Measurements from ENCODE around the gene FRMD7. TPM values are rescaled to one million over a fixed set of nuclear protein-coding genes. Genes with fewer than 3 reads are reported as not detected.
A peak's percentile ranks its signal among the peaks of the same experiment; 100 is the strongest.

Gene FRMD7
- total RNA-seq, 1 experiment from 2014 or later: not detected

GRCh38 chrX:132171478-132171877 is 43.7 kb upstream of the FRMD7 start:
- intact Hi-C loops (cut with micrococcal nuclease; ENCODE audit: unreplicated experiment): no loop called here
- DNase-seq (ENCODE audit: low spot score): peak; percentile 6
- H3K4me3 ChIP-seq (ENCODE audit: low read depth, low read length, poor library complexity, severe bottlenecking): no peak overlapping the region
- no peaks in the 10 kb centered on the region for H3K36me3 ChIP-seq (ENCODE audit: insufficient read depth, low read length, poor library complexity, severe bottlenecking)
- no TSS peak for BruUV-seq (replicated peaks)
- no peak for TF ChIP-seq EZH2 (IDR thresholded peaks at IDR 0.05; ENCODE audit: borderline replicate concordance, low read depth, low read length, poor library complexity, severe bottlenecking)
- TF ChIP-seq, protein P1, sequence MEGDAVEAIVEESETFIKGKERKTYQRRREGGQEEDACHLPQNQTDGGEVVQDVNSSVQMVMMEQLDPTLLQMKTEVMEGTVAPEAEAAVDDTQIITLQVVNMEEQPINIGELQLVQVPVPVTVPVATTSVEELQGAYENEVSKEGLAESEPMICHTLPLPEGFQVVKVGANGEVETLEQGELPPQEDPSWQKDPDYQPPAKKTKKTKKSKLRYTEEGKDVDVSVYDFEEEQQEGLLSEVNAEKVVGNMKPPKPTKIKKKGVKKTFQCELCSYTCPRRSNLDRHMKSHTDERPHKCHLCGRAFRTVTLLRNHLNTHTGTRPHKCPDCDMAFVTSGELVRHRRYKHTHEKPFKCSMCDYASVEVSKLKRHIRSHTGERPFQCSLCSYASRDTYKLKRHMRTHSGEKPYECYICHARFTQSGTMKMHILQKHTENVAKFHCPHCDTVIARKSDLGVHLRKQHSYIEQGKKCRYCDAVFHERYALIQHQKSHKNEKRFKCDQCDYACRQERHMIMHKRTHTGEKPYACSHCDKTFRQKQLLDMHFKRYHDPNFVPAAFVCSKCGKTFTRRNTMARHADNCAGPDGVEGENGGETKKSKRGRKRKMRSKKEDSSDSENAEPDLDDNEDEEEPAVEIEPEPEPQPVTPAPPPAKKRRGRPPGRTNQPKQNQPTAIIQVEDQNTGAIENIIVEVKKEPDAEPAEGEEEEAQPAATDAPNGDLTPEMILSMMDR (conservative IDR thresholded peaks at IDR 0.05; ENCODE audit: low read depth, low read length): peak; percentile 25; the same call in 1 of the 2 replicates
- H3K27me3 ChIP-seq (replicated peaks; ENCODE audit: insufficient read depth, low read depth, low read length, poor library complexity): peaks cover 12% of the 10 kb centered on the region
- CTCF ChIA-PET: no interaction called here
- no peak overlapping the region for H3K27ac ChIP-seq (ENCODE audit: low read depth, low read length, poor library complexity, severe bottlenecking)
- no peaks in the 10 kb centered on the region for H3K4me1 ChIP-seq (ENCODE audit: insufficient read depth, low read length, poor library complexity, severe bottlenecking)
- POLR2A ChIA-PET (ENCODE audit: low non-redundant PET): no interaction called here
- H3K9me3 ChIP-seq (ENCODE audit: low read depth, low read length, poor library complexity, severe bottlenecking): no peaks in the 10 kb centered on the region

GRCh38 chrX:132169554-132169953 is 41.7 kb upstream of the FRMD7 start:
- intact Hi-C loops (cut with micrococcal nuclease; ENCODE audit: unreplicated experiment): no loop called here
- no peaks in the 10 kb centered on the region for H3K36me3 ChIP-seq (ENCODE audit: insufficient read depth, low read length, poor library complexity, severe bottlenecking)
- H3K4me3 ChIP-seq (ENCODE audit: low read depth, low read length, poor library complexity, severe bottlenecking): no peak overlapping the region
- CTCF ChIA-PET: no interaction called here
- no peaks in the 10 kb centered on the region for H3K9me3 ChIP-seq (ENCODE audit: low read depth, low read length, poor library complexity, severe bottlenecking)
- H3K4me1 ChIP-seq (ENCODE audit: insufficient read depth, low read length, poor library complexity, severe bottlenecking): no peaks in the 10 kb centered on the region
- no peak overlapping the region for H3K27ac ChIP-seq (ENCODE audit: low read depth, low read length, poor library complexity, severe bottlenecking)
- no peak for TF ChIP-seq EZH2 (IDR thresholded peaks at IDR 0.05; ENCODE audit: borderline replicate concordance, low read depth, low read length, poor library complexity, severe bottlenecking)
- TF ChIP-seq, protein P1 (conservative IDR thresholded peaks at IDR 0.05; ENCODE audit: low read depth, low read length): no peak
- POLR2A ChIA-PET (ENCODE audit: low non-redundant PET): no interaction called here
- no peak for DNase-seq (ENCODE audit: low spot score)
- H3K27me3 ChIP-seq (replicated peaks; ENCODE audit: insufficient read depth, low read depth, low read length, poor library complexity): peaks cover 12% of the 10 kb centered on the region
- no TSS peak for BruUV-seq (replicated peaks)

GRCh38 chrX:132165651-132166050 is 37.8 kb upstream of the FRMD7 start:
- POLR2A ChIA-PET (ENCODE audit: low non-redundant PET): no interaction called here
- no TSS peak for BruUV-seq (replicated peaks)
- Histone ChIP-seq H3K9me3 (ENCODE audit: low read depth, low read length, poor library complexity, severe bottlenecking) (no peaks in the 10 kb centered on the region), H3K4me3 (ENCODE audit: low read depth, low read length, poor library complexity, severe bottlenecking) (no peak overlapping the region), H3K27me3 (replicated peaks; ENCODE audit: insufficient read depth, low read depth, low read length, poor library complexity) (peaks cover 6% of the 10 kb centered on the region), H3K36me3 (ENCODE audit: insufficient read depth, low read length, poor library complexity, severe bottlenecking) (no peaks in the 10 kb centered on the region), H3K4me1 (ENCODE audit: insufficient read depth, low read length, poor library complexity, severe bottlenecking) (no peaks in the 10 kb centered on the region), H3K27ac (ENCODE audit: low read depth, low read length, poor library complexity, severe bottlenecking) (no peak overlapping the region)
- intact Hi-C loops (cut with micrococcal nuclease; ENCODE audit: unreplicated experiment): no loop called here
- DNase-seq (ENCODE audit: low spot score): no peak
- CTCF ChIA-PET: no interaction called here
- TF ChIP-seq, protein P1 (conservative IDR thresholded peaks at IDR 0.05; ENCODE audit: low read depth, low read length): no peak
- TF ChIP-seq EZH2 (IDR thresholded peaks at IDR 0.05; ENCODE audit: borderline replicate concordance, low read depth, low read length, poor library complexity, severe bottlenecking): no peak

All from A673 (cell line).